Activated naive CD4-positive, alpha-beta T cell treated with anti-CD3 and anti-CD28 coated beads, Interleukin-2, amount 50 U/mL, for 24 hours (primary cell): Measurements from ENCODE around the gene ACTN4.
A peak's percentile ranks its signal among the peaks of the same experiment; 100 is the strongest.

Experiments
- H3K27ac Mint-ChIP-seq: one replicate; pipeline ENCODE4 v1.8.0; 2021; ENCODE audit warnings: mild to moderate bottlenecking, mixed read lengths
- H3K27me3 Mint-ChIP-seq: one replicate; pipeline ENCODE4 v1.8.0; 2021; ENCODE audit warnings: mixed read lengths
- H3K36me3 Mint-ChIP-seq: one replicate; pipeline ENCODE4 v1.8.0; 2021; ENCODE audit warnings: mixed read lengths
- H3K4me1 Mint-ChIP-seq: one replicate; pipeline ENCODE4 v1.8.0; 2021; ENCODE audit warnings: mixed read lengths
- H3K4me3 Mint-ChIP-seq: one replicate; pipeline ENCODE4 v1.8.0; 2021; ENCODE audit warnings: mild to moderate bottlenecking, mixed read lengths
- H3K9me3 Mint-ChIP-seq: one replicate; pipeline ENCODE4 v1.8.0; 2021; ENCODE audit warnings: mixed read lengths

ACTN4 gene

GRCh38 chr19:38650911-38651584 is 3.6 kb downstream of the ACTN4 start:
- Mint-ChIP-seq H3K36me3 (peaks cover 6% of the 10 kb centered on the region), H3K27ac (no peak overlapping the region), H3K4me3 (peak overlapping the region; percentile 30), H3K9me3 (no peaks in the 10 kb centered on the region), H3K4me1 (peaks cover 54% of the 10 kb centered on the region), H3K27me3 (peaks cover 17% of the 10 kb centered on the region)

GRCh38 chr19:38653028-38653571 is 5.7 kb downstream of the ACTN4 start:
- Mint-ChIP-seq H3K9me3 (no peaks in the 10 kb centered on the region), H3K4me3 (no peak overlapping the region), H3K4me1 (peaks cover 69% of the 10 kb centered on the region), H3K36me3 (peaks cover 6% of the 10 kb centered on the region), H3K27me3 (peaks cover 19% of the 10 kb centered on the region), H3K27ac (no peak overlapping the region)

GRCh38 chr19:38654628-38655055 is 7.2 kb downstream of the ACTN4 start:
- no peak overlapping the region for H3K4me3 Mint-ChIP-seq
- H3K4me1 Mint-ChIP-seq, result peaks cover 65% of the 10 kb centered on the region
- no peak overlapping the region for H3K27ac Mint-ChIP-seq
- H3K36me3 Mint-ChIP-seq, result peaks cover 4% of the 10 kb centered on the region
- no peaks in the 10 kb centered on the region for H3K9me3 Mint-ChIP-seq
- H3K27me3 Mint-ChIP-seq, result peaks cover 9% of the 10 kb centered on the region

DNA sequence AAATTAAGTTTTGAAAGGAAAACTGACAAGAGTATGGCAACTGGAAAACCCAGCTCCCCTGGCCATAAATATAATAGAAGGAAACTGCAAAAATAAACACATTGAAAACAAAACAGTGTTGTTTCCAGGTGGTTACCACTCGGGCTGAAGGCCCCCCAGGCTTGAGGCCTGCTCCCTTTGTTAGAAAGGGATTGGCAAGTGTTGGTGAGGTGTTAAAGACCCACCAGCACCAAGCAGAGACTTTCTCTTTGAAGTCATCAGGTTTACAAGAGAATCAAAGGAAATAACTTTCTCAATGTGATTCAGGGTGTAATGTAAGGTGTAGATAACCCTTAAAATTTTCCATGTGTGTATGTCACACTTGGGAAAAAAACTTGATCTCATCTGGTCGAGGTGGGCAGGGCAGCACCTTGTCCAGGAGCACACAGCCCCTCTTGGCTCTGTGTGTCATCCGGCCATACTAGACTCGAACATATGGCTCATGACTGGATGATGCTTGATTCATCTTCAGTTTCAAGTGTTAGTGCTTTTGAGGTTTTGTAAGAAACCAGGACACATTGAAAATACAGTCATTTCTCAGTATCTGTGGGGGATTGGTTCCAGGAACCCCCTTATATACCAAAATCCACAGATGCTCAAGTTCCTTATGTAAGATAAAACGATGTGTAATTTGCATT is 7.8 kb downstream of the ACTN4 start:
- no peak overlapping the region for H3K4me3 Mint-ChIP-seq
- peaks cover 58% of the 10 kb centered on the region for H3K4me1 Mint-ChIP-seq
- no peaks in the 10 kb centered on the region for H3K9me3 Mint-ChIP-seq
- H3K36me3 Mint-ChIP-seq, result peaks cover 4% of the 10 kb centered on the region
- H3K27me3 Mint-ChIP-seq, result peaks cover 9% of the 10 kb centered on the region
- peak overlapping the region; percentile 77 for H3K27ac Mint-ChIP-seq

- Mint-ChIP-seq H3K9me3 (no peaks in the 10 kb centered on the region), H3K4me1 (peaks cover 57% of the 10 kb centered on the region), H3K36me3 (peaks cover 6% of the 10 kb centered on the region), H3K27ac (peak overlapping the region; percentile 77), H3K27me3 (peaks cover 14% of the 10 kb centered on the region), H3K4me3 (peak overlapping the region; percentile 70)
Observed at GRCh38 chr19:38656171-38656981, 8.9 kb downstream of the ACTN4 start.

GRCh38 chr19:38657633-38658222 is 10.3 kb downstream of the ACTN4 start:
- H3K36me3 Mint-ChIP-seq, result peaks cover 6% of the 10 kb centered on the region
- H3K27me3 Mint-ChIP-seq, result peaks cover 19% of the 10 kb centered on the region
- peak overlapping the region; percentile 41 for H3K27ac Mint-ChIP-seq
- peaks cover 57% of the 10 kb centered on the region for H3K4me1 Mint-ChIP-seq
- H3K4me3 Mint-ChIP-seq, result peak overlapping the region; percentile 26
- H3K9me3 Mint-ChIP-seq, result no peaks in the 10 kb centered on the region

DNA sequence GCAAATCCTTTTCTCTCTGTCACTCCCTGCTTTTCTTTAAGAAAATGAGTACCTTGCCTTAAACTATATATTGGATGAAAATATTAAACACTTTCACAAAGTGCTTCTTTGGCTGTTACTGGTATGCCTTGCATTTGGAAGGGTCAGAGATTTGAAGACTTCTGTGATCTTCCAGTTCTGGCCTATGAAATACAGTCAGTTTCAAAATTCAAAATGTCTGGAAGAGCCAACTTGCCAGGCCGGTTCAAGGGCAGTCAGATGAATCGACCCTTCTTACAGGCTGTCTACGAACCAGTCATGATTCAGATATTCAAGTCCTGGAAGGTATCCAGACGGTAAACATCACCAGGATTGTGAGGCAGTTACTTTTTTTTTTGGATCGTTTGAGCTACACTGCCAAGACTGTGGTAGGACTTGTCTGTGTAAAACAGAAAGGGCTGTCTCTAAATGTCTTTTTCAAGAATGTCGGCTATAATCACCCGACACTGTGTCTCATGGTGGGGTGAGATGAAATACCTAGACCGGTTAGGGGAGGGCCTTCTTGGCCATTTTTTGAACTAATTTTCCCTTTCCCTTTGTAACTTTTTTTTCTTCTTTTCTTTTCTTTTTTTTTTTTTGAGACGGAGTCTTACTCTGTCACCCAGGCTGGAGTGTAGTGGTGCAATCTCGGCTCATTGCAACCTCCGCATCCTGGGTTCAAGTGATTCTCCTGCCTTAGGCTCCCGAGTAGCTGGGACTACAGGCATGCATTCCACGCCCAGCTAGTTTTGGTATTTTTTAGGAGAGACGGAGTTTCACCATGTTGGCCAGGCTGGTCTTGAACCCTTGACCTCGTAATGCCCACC is 11.2 kb downstream of the ACTN4 start:
- H3K4me1 Mint-ChIP-seq, result peaks cover 55% of the 10 kb centered on the region
- H3K9me3 Mint-ChIP-seq, result no peaks in the 10 kb centered on the region
- no peak overlapping the region for H3K27ac Mint-ChIP-seq
- peaks cover 19% of the 10 kb centered on the region for H3K27me3 Mint-ChIP-seq
- H3K36me3 Mint-ChIP-seq, result peaks cover 4% of the 10 kb centered on the region
- H3K4me3 Mint-ChIP-seq, result no peak overlapping the region

- peaks cover 20% of the 10 kb centered on the region for H3K27me3 Mint-ChIP-seq
- H3K36me3 Mint-ChIP-seq, result peaks cover 6% of the 10 kb centered on the region
- H3K4me1 Mint-ChIP-seq, result peaks cover 46% of the 10 kb centered on the region
- H3K4me3 Mint-ChIP-seq, result no peak overlapping the region
- H3K27ac Mint-ChIP-seq, result no peak overlapping the region
- no peaks in the 10 kb centered on the region for H3K9me3 Mint-ChIP-seq
Observed at GRCh38 chr19:38660724-38661123, 13.3 kb downstream of the ACTN4 start.

- no peaks in the 10 kb centered on the region for H3K9me3 Mint-ChIP-seq
- H3K4me1 Mint-ChIP-seq, result peaks cover 42% of the 10 kb centered on the region
- no peak overlapping the region for H3K4me3 Mint-ChIP-seq
- H3K36me3 Mint-ChIP-seq, result peaks cover 6% of the 10 kb centered on the region
- H3K27ac Mint-ChIP-seq, result no peak overlapping the region
- H3K27me3 Mint-ChIP-seq, result peaks cover 20% of the 10 kb centered on the region
Observed at GRCh38 chr19:38661136-38661535, 13.7 kb downstream of the ACTN4 start.

- no peaks in the 10 kb centered on the region for H3K9me3 Mint-ChIP-seq
- H3K27ac Mint-ChIP-seq, result no peak overlapping the region
- no peak overlapping the region for H3K4me3 Mint-ChIP-seq
Observed at GRCh38 chr19:38661996-38662395, 14.5 kb downstream of the ACTN4 start.

GRCh38 chr19:38662537-38663155 is 15.2 kb downstream of the ACTN4 start:
- Mint-ChIP-seq H3K36me3 (peaks cover 7% of the 10 kb centered on the region), H3K27ac (no peak overlapping the region), H3K9me3 (no peaks in the 10 kb centered on the region), H3K4me3 (no peak overlapping the region), H3K27me3 (peaks cover 20% of the 10 kb centered on the region), H3K4me1 (peaks cover 37% of the 10 kb centered on the region)

More at GRCh38 chr19:38661996-38662395, 14.5 kb downstream of the ACTN4 start:
- Mint-ChIP-seq H3K36me3 (peaks cover 6% of the 10 kb centered on the region), H3K27me3 (peaks cover 20% of the 10 kb centered on the region), H3K4me1 (peaks cover 39% of the 10 kb centered on the region)

- Mint-ChIP-seq H3K27ac (no peak overlapping the region), H3K4me3 (no peak overlapping the region), H3K4me1 (peaks cover 37% of the 10 kb centered on the region), H3K9me3 (no peaks in the 10 kb centered on the region), H3K27me3 (peaks cover 19% of the 10 kb centered on the region), H3K36me3 (peaks cover 7% of the 10 kb centered on the region)
Observed at GRCh38 chr19:38663156-38663651, 15.8 kb downstream of the ACTN4 start.

DNA sequence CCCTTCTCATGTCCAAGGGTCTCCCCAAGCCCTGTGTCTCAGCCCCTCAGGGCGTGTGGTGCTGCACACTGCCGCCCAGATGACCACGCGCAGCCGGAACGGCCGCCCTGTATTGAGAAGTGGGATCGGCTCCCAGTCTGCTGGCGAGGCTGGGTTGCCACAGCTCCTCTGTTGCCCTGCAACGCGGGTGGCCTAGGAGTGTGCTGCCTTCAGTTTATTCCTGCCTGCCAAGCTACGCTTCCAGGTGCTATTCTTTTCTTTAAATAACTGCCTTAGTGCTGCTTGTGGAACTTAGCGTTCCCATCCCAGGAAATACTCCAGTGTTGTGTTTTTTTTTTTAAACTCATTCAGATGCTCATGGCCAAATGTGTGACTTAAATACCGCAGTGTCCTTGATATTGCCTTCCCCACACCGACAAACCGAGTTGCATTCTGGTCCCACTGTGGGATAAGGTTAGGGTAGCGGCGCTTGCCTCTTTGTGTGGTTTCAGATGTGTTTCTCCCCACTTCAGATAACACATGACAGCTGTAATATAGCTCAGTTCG is 16.6 kb downstream of the ACTN4 start:
- Mint-ChIP-seq H3K4me1 (peaks cover 37% of the 10 kb centered on the region), H3K9me3 (no peaks in the 10 kb centered on the region), H3K36me3 (peaks cover 7% of the 10 kb centered on the region), H3K4me3 (peak overlapping the region; percentile 7), H3K27ac (no peak overlapping the region), H3K27me3 (peaks cover 19% of the 10 kb centered on the region)
